Astrocyte of the cerebellum (primary cell): ENCODE measurements around the gene WDR33.

Experiments used
- DNase-seq: peaks from one replicate; pipeline ENCODE4 v3.0.0-alpha.2; 2011; ENCODE audit warnings: low read depth
- H3K4me3 ChIP-seq: 2 replicates; pipeline ENCODE4 v1.5.1; 2011; ENCODE audit warnings: mild to moderate bottlenecking, low read depth, low read length, moderate library complexity
- in situ Hi-C: cut with HindIII; loops from 2 replicates; pipeline ENCODE4 v1.10.0; 2017; ENCODE audit warnings: low sequenced_read_pairs
- TF ChIP-seq, protein P1 (sequence below): IDR thresholded peaks from 2 replicates; pipeline ENCODE4 v1.5.1; 2012; ENCODE audit warnings: low read length, low read depth, moderate library complexity, mild to moderate bottlenecking; ENCODE audit errors: missing control alignments

WDR33 gene

GRCh38 chr2:127721978-127722355 is 89.0 kb downstream of the WDR33 start:
- in situ Hi-C loops = no loop called here
- H3K4me3 ChIP-seq = no peak overlapping the region
- TF ChIP-seq, protein P1, sequence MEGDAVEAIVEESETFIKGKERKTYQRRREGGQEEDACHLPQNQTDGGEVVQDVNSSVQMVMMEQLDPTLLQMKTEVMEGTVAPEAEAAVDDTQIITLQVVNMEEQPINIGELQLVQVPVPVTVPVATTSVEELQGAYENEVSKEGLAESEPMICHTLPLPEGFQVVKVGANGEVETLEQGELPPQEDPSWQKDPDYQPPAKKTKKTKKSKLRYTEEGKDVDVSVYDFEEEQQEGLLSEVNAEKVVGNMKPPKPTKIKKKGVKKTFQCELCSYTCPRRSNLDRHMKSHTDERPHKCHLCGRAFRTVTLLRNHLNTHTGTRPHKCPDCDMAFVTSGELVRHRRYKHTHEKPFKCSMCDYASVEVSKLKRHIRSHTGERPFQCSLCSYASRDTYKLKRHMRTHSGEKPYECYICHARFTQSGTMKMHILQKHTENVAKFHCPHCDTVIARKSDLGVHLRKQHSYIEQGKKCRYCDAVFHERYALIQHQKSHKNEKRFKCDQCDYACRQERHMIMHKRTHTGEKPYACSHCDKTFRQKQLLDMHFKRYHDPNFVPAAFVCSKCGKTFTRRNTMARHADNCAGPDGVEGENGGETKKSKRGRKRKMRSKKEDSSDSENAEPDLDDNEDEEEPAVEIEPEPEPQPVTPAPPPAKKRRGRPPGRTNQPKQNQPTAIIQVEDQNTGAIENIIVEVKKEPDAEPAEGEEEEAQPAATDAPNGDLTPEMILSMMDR = no peak
- no peak for DNase-seq

DNA sequence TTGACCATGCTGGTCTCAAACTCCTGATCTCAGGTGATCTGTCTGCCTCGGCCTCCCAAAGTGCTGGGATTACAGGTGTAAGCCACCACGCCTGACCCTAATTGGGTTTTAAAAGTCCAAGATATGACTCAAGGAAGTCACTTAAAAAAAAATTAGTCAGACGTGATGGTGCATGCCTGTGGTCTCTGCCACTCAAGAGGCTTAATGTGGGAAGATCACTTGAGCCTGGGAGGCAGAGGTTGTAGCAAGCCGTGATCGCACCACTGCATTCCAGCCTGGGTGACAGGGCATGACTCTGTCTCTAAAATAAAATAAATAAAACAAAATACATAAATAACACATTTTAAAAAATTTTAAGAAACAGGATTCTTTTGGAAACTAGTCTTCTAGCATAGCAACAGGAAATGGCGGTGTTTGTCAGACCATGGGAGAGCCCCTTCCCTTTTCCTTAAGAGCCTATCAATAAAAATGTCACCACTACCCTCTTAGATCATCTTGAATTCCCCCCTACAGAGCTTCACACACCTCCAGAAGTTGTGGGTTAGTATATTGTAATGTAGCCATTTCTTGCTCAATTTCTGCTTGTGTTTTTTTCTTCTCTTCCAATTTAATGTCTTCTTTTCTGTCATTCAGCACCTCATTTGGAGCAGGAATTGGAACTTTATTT is 89.5 kb downstream of the WDR33 start:
- TF ChIP-seq, protein P1 = no peak
- in situ Hi-C loops = no loop called here
- no peak overlapping the region for H3K4me3 ChIP-seq
- no peak for DNase-seq

DNA sequence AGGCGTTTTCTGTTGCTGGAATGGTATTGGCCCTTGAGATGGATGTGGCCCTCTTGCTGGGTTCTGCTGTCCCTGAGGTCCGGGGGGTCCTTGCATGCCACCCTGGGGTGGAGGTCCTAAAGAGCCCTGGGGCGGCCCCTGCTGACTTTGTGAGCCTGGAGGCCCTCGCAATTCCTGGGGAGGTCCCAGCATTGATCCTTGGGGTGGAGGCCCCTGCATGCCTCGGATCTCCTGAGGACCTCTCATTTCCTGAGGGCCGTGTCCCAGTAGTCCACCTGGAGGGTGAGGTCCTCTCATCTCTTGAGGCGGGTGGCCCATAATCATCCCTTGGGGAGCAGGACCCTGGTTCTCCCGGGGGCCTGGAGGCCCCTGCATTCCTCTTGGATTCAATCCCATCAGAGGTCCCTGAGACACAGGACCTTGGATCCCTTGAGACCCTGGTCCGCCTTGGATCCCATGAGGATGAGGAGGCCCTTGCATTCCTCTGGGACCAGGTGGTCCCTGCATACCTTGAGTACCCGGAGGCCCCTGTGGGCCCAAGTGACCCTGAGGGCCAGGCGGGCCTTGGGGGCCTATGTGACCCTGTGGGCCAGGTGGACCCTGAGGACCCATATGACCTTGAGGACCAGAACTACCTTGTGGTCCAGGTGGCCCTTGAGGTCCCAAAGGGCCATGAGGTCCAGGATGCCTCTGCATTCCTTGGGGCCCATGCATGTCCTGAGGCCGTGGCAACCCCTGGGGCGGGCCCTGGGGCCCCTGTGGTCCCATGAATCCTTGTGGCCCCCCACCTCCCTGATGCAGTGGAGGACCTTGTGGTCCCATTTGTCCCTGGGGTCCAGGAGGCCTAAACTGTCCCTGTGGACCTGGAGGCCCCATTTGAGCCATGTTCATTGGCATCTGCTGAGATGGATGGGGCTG is 91.4 kb downstream of the WDR33 start:
- no peak overlapping the region for H3K4me3 ChIP-seq
- TF ChIP-seq, protein P1 = no peak
- in situ Hi-C loops = no loop called here
- no peak for DNase-seq

GRCh38 chr2:127718271-127718670 is 92.7 kb downstream of the WDR33 start:
- TF ChIP-seq, protein P1 = no peak
- in situ Hi-C loops = no loop called here
- no peak for DNase-seq

GRCh38 chr2:127715778-127716449 is 95.1 kb downstream of the WDR33 start:
- TF ChIP-seq, protein P1 = no peak
- H3K4me3 ChIP-seq = no peak overlapping the region
- in situ Hi-C loops = no loop called here
- DNase-seq = no peak

More at GRCh38 chr2:127718271-127718670, 92.7 kb downstream of the WDR33 start:
- no peak overlapping the region for H3K4me3 ChIP-seq

- H3K4me3 ChIP-seq = no peak overlapping the region
- in situ Hi-C loops = no loop called here
- no peak for DNase-seq
- TF ChIP-seq, protein P1 = no peak
Measured at GRCh38 chr2:127713562-127713961, 97.4 kb downstream of the WDR33 start.
